ENCODE data around the gene UPP2.

DNA sequence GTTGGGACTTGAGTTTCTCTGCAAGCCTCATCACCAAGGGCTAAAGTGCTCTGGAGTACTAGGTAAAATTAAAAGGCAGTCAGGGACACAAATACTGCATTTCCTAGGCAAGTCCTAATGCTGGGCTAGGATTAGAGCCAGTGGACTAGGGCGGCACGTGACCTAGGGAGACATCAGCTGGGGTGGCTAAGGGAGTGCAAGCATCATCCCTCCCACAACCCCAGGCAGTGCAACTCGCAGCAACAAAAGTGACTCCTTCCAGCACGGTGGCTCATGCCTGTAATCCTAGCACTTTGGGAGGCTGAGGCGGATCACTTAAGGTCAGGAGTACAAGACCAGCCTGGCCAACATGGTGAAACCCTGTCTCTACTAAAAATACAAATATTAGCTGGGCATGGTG lies 30.7 kb upstream of the UPP2 start:
- TF ChIP-seq CTCF (IDR thresholded peaks at IDR 0.05 in 2 of 3, conservative IDR thresholded peaks at IDR 0.05 in 1 of 3; ENCODE audit: insufficient read depth in 2 of 3, low read depth in 1 of 3, low read length in 3 of 3) (no peak), MYBL2 (IDR thresholded peaks at IDR 0.05; ENCODE audit: low read depth) (no peak), MYBL2 (CRISPR knock-in tag; IDR thresholded peaks at IDR 0.05; ENCODE audit: borderline replicate concordance) (no peak), SIN3B (IDR thresholded peaks at IDR 0.05; ENCODE audit: low read depth) (no peak), CHD4 (IDR thresholded peaks at IDR 0.05; ENCODE audit: insufficient read depth, insufficient replicate concordance, low read depth, low read length, poor library complexity, severe bottlenecking) (no peak), RERE (CRISPR knock-in tag; IDR thresholded peaks at IDR 0.05; ENCODE audit: borderline replicate concordance) (no peak), SMC3 (conservative IDR thresholded peaks at IDR 0.05; ENCODE audit: insufficient read depth, low read depth, low read length) (no peak), ZBED1 (IDR thresholded peaks at IDR 0.05) (no peak), RNF2 (IDR thresholded peaks at IDR 0.05) (no peak), ZMIZ1 (IDR thresholded peaks at IDR 0.05; ENCODE audit: low read depth in 2 of 2, low read length in 2 of 2) (no peak), BHLHE40 (IDR thresholded peaks at IDR 0.05; ENCODE audit: low read length) (peak; percentile 65), ZNF232 (CRISPR knock-in tag; IDR thresholded peaks at IDR 0.05) (no peak), RB1 (IDR thresholded peaks at IDR 0.05; ENCODE audit: low read depth) (no peak)
- TF ChIP-seq, protein P1, sequence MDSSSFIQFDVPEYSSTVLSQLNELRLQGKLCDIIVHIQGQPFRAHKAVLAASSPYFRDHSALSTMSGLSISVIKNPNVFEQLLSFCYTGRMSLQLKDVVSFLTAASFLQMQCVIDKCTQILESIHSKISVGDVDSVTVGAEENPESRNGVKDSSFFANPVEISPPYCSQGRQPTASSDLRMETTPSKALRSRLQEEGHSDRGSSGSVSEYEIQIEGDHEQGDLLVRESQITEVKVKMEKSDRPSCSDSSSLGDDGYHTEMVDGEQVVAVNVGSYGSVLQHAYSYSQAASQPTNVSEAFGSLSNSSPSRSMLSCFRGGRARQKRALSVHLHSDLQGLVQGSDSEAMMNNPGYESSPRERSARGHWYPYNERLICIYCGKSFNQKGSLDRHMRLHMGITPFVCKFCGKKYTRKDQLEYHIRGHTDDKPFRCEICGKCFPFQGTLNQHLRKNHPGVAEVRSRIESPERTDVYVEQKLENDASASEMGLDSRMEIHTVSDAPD (CRISPR knock-in tag; IDR thresholded peaks at IDR 0.05) = no peak
- TF ChIP-seq, protein P2, sequence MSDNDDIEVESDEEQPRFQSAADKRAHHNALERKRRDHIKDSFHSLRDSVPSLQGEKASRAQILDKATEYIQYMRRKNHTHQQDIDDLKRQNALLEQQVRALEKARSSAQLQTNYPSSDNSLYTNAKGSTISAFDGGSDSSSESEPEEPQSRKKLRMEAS (CRISPR knock-in tag; IDR thresholded peaks at IDR 0.05) = no peak

All from K562 (cell line).